Stimulated activated CD8-positive, alpha-beta memory T cell treated with anti-CD3 and anti-CD28 coated beads, Interleukin-7, amount 100 ng/mL, for 24 hours (primary cell): ENCODE data around the gene PDGFRB.
"Not testable (repeated sequence)": the region's sequence is repeated elsewhere in the genome, so short reads cannot be mapped to it uniquely, and the experiment has no call there.

ENCODE experiments used
- DNase-seq: peaks from one replicate; pipeline ENCODE4 v3.0.0-alpha.2; 2020; ENCODE audit warnings: low read depth

PDGFRB gene

GRCh38 chr5:150114102-150114641 lies 41.5 kb downstream of the PDGFRB start:
- no peak for DNase-seq

- DNase-seq = no peak
Measured at GRCh38 chr5:150113047-150113744, 42.4 kb downstream of the PDGFRB start.

- no peak for DNase-seq
Measured at GRCh38 chr5:150112201-150113046, 43.2 kb downstream of the PDGFRB start.

GRCh38 chr5:150111122-150111521 lies 44.5 kb downstream of the PDGFRB start:
- DNase-seq = no peak

- no peak for DNase-seq
Measured at GRCh38 chr5:150109921-150110320, 45.7 kb downstream of the PDGFRB start.

GRCh38 chr5:150108711-150109514 lies 46.7 kb downstream of the PDGFRB start:
- no peak for DNase-seq

- no peak for DNase-seq
Measured at GRCh38 chr5:150107909-150108447, 47.7 kb downstream of the PDGFRB start.

- no peak for DNase-seq
Measured at GRCh38 chr5:150106674-150107426, 48.8 kb downstream of the PDGFRB start.

GRCh38 chr5:150105928-150106615 lies 49.6 kb downstream of the PDGFRB start:
- DNase-seq = no peak

- DNase-seq = no peak
Measured at GRCh38 chr5:150104550-150104870, 51.1 kb downstream of the PDGFRB start.

GRCh38 chr5:150103678-150104549 lies 51.7 kb downstream of the PDGFRB start:
- no peak for DNase-seq

- DNase-seq = no peak
Measured at GRCh38 chr5:150101023-150101422, 54.6 kb downstream of the PDGFRB start.

- no peak for DNase-seq
Measured at GRCh38 chr5:150097152-150097551, 58.5 kb downstream of the PDGFRB start.

- DNase-seq = no peak
Measured at GRCh38 chr5:150092159-150092787, 63.4 kb downstream of the PDGFRB start.

- no peak for DNase-seq
Measured at GRCh38 chr5:150085950-150086715, 69.5 kb downstream of the PDGFRB start, which contains the start of gene CSF1R. TSS of gene CSF1R (minus strand) at chr5:150086554. CDS start at chr5:150086427, 127 bp downstream.

- DNase-seq = no peak
Measured at GRCh38 chr5:150085191-150085912, 70.3 kb downstream of the PDGFRB start.

GRCh38 chr5:150084754-150085153 lies 70.9 kb downstream of the PDGFRB start:
- not testable (repeated sequence) for DNase-seq

- no peak for DNase-seq
Measured at GRCh38 chr5:150082889-150083288, 72.8 kb downstream of the PDGFRB start.
